ENCODE results near the gene RAB15.

DNA sequence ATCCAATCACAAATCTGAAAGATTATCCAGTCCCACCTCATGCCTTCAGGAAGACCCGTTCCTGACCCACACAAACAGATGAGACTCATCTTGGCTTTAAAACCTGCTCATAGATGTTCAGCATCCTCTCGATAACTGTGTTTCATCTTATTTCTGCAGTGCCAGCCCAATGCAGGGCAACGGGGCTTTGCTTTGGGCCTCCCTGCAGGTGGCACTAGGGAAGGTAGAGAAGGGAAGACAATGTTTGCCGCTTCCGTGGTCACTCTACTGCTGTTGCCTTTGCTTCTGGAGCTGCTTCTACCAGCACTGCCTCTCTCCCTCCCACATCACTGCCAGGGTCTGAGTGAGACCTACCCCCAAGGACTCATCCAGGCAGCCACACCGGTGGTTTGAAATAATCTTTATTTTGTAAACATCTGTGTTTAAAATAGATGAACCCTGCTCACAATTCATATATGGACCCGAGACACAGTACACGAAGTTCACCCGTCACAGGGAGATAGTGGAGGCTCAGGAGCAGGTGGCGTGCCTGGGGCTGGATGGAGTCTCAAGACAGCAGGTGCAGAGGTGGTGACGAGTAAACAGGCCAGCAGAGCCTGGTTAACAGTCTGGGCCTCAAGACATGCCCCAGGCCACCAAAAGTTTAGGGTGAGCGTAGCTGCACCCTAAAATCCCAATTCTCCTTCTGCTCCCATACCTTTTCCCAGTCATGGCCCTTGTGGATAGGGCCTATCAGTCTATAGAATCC, 26.5 kb downstream of the RAB15 start:
- TF ChIP-seq, protein P1, sequence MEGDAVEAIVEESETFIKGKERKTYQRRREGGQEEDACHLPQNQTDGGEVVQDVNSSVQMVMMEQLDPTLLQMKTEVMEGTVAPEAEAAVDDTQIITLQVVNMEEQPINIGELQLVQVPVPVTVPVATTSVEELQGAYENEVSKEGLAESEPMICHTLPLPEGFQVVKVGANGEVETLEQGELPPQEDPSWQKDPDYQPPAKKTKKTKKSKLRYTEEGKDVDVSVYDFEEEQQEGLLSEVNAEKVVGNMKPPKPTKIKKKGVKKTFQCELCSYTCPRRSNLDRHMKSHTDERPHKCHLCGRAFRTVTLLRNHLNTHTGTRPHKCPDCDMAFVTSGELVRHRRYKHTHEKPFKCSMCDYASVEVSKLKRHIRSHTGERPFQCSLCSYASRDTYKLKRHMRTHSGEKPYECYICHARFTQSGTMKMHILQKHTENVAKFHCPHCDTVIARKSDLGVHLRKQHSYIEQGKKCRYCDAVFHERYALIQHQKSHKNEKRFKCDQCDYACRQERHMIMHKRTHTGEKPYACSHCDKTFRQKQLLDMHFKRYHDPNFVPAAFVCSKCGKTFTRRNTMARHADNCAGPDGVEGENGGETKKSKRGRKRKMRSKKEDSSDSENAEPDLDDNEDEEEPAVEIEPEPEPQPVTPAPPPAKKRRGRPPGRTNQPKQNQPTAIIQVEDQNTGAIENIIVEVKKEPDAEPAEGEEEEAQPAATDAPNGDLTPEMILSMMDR (IDR thresholded peaks at IDR 0.05; ENCODE audit: low read length): no peak
- TF ChIP-seq EZH2phosphoT487 (IDR thresholded peaks at IDR 0.05; ENCODE audit: low read length): no peak
